ENCODE data around the gene GALNT6. TPM values are rescaled to one million over a fixed set of nuclear protein-coding genes. Genes with fewer than 3 reads are reported as not detected.

Gene GALNT6
- polyA plus RNA-seq, 1 donor from 2014 or later: not detected

DNA sequence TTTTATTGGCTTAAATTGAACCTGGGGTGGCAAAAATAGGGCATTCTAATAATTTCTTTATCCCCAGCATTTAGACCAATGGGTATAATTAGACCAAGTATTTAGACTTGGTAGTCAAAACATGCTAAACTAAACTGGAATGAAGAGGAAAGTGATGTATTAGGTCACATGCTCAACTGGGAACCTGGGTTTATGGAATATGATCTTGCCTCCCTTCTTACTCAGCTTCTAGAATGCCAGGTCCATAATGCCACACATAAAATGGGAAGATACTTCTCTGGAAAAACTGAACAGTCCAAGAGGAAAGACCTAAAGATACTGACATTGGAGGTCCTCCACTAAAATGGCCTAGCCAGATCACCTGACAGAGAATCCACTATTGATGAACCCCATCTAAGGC lies 61.0 kb downstream of the GALNT6 start:
- Histone ChIP-seq H3F3A (ENCODE audit: insufficient read depth, low read length, poor library complexity, severe bottlenecking) (no peaks in the 10 kb centered on the region), H4K20me1 (ENCODE audit: insufficient read depth) (no peaks in the 10 kb centered on the region), H2AFZ (ENCODE audit: low read depth, low read length) (no peak overlapping the region), H3K27ac (ENCODE audit: low read length) (no peak overlapping the region), H3K79me2 (replicated peaks; ENCODE audit: insufficient read depth, low read length) (no peaks in the 10 kb centered on the region), H3K4me2 (ENCODE audit: low read length) (no peak overlapping the region), H3K9ac (ENCODE audit: low read length) (no peak overlapping the region), H3K27me3 (ENCODE audit: insufficient read depth, low read depth, low read length) (no peaks in the 10 kb centered on the region), H3K9me3 (ENCODE audit: low read length) (no peaks in the 10 kb centered on the region), H3K36me3 (ENCODE audit: insufficient read depth, low read length) (no peaks in the 10 kb centered on the region), H3K4me3 (ENCODE audit: low read length) (no peak overlapping the region), H3K9me2 (ENCODE audit: insufficient read depth, low read length) (no peaks in the 10 kb centered on the region)
- TF ChIP-seq EP300 (conservative IDR thresholded peaks at IDR 0.05; ENCODE audit: poor library complexity, severe bottlenecking) (no peak), CTCF (IDR thresholded peaks at IDR 0.05; ENCODE audit: poor library complexity, severe bottlenecking) (no peak), TAF1 (IDR thresholded peaks at IDR 0.05; ENCODE audit: low read depth) (no peak), MXI1 (conservative IDR thresholded peaks at IDR 0.05; ENCODE audit: poor library complexity, severe bottlenecking) (no peak), RAD21 (conservative IDR thresholded peaks at IDR 0.05) (no peak), POLR2AphosphoS5 (IDR thresholded peaks at IDR 0.05) (no peak), EZH2 (IDR thresholded peaks at IDR 0.05; ENCODE audit: borderline replicate concordance, insufficient read depth, low read length, poor library complexity, severe bottlenecking) (no peak), REST (IDR thresholded peaks at IDR 0.05; ENCODE audit: borderline replicate concordance) (no peak), SMC3 (conservative IDR thresholded peaks at IDR 0.05; ENCODE audit: poor library complexity) (no peak)

DNA sequence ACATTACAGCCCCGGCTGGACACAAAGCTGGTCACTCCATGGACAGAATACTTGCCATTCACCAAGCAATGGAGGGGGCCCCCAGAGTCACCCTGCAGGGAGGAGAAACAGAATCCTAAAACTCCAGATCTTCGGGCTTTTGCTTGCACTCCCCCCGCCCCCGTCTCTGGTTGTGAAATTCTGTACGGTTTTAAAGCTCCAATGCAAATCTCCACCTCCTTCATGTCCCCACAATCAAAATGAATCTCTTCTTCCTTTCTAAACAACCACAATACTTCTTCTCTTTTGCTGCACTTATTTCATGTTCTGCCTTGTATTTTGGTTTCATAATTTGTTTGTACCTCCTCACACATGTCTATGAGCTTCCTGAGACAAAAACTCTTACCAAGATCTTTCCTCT lies 61.5 kb downstream of the GALNT6 start:
- no peak for TF ChIP-seq RAD21 (conservative IDR thresholded peaks at IDR 0.05)
- no peak for TF ChIP-seq SMC3 (conservative IDR thresholded peaks at IDR 0.05; ENCODE audit: poor library complexity)
- TF ChIP-seq EZH2 (IDR thresholded peaks at IDR 0.05; ENCODE audit: borderline replicate concordance, insufficient read depth, low read length, poor library complexity, severe bottlenecking): no peak
- no peak for TF ChIP-seq REST (IDR thresholded peaks at IDR 0.05; ENCODE audit: borderline replicate concordance)
- TF ChIP-seq POLR2AphosphoS5 (IDR thresholded peaks at IDR 0.05): no peak
- TF ChIP-seq EP300 (conservative IDR thresholded peaks at IDR 0.05; ENCODE audit: poor library complexity, severe bottlenecking): no peak
- no peak for TF ChIP-seq CTCF (IDR thresholded peaks at IDR 0.05; ENCODE audit: poor library complexity, severe bottlenecking)
- no peak for TF ChIP-seq TAF1 (IDR thresholded peaks at IDR 0.05; ENCODE audit: low read depth)
- TF ChIP-seq MXI1 (conservative IDR thresholded peaks at IDR 0.05; ENCODE audit: poor library complexity, severe bottlenecking): no peak
- H2AFZ ChIP-seq (ENCODE audit: low read depth, low read length): no peak overlapping the region

More for the DNA sequence above, 61.5 kb downstream of the GALNT6 start:
- Histone ChIP-seq H3K4me2 (ENCODE audit: low read length) (no peak overlapping the region), H3K9ac (ENCODE audit: low read length) (no peak overlapping the region), H3K27me3 (ENCODE audit: insufficient read depth, low read depth, low read length) (no peaks in the 10 kb centered on the region), H3K9me2 (ENCODE audit: insufficient read depth, low read length) (no peaks in the 10 kb centered on the region), H3F3A (ENCODE audit: insufficient read depth, low read length, poor library complexity, severe bottlenecking) (no peaks in the 10 kb centered on the region), H3K4me3 (ENCODE audit: low read length) (no peak overlapping the region), H3K9me3 (ENCODE audit: low read length) (no peaks in the 10 kb centered on the region), H4K20me1 (ENCODE audit: insufficient read depth) (no peaks in the 10 kb centered on the region), H3K36me3 (ENCODE audit: insufficient read depth, low read length) (no peaks in the 10 kb centered on the region), H3K27ac (ENCODE audit: low read length) (no peak overlapping the region), H3K79me2 (replicated peaks; ENCODE audit: insufficient read depth, low read length) (no peaks in the 10 kb centered on the region)
